ENCODE results near the gene GIGYF2. TPM values are rescaled to one million over a fixed set of nuclear protein-coding genes. Genes with fewer than 3 reads are reported as not detected.

Gene GIGYF2
- total RNA-seq, 1 donor: 57.2 TPM

GRCh38 chr2:232723027-232723426, 25.9 kb downstream of the GIGYF2 start:
- H3K9me3 ChIP-seq (ENCODE audit: low read depth, low read length): no peaks in the 10 kb centered on the region
- peaks cover 93% of the 10 kb centered on the region for H3K79me2 ChIP-seq (ENCODE audit: insufficient read depth, low read length)
- H3K27ac ChIP-seq (ENCODE audit: low read depth, low read length): no peak overlapping the region
- H3K4me1 ChIP-seq (ENCODE audit: insufficient read depth, low read length): no peaks in the 10 kb centered on the region
- no peak for DNase-seq (ENCODE audit: insufficient read length, low spot score, missing footprints)
- peaks cover 21% of the 10 kb centered on the region for H3K36me3 ChIP-seq (ENCODE audit: insufficient read depth, low read length)
- no peak overlapping the region for H3K4me2 ChIP-seq (ENCODE audit: insufficient read depth, low read length)
- H2AFZ ChIP-seq (ENCODE audit: low read length): no peak overlapping the region
- H4K20me1 ChIP-seq (ENCODE audit: insufficient read depth, low read length): peaks cover 27% of the 10 kb centered on the region
- TF ChIP-seq CTCF (IDR thresholded peaks at IDR 0.05; ENCODE audit: extremely low read depth, low read depth, low read length): no peak
- H3K27me3 ChIP-seq (ENCODE audit: insufficient read depth, low read length): no peaks in the 10 kb centered on the region
- no peak overlapping the region for H3K4me3 ChIP-seq (ENCODE audit: insufficient read depth, low read length)

GRCh38 chr2:232728785-232729184, 31.7 kb downstream of the GIGYF2 start:
- Histone ChIP-seq H3K4me1 (ENCODE audit: insufficient read depth, low read length) (no peaks in the 10 kb centered on the region), H4K20me1 (ENCODE audit: insufficient read depth, low read length) (peaks cover 31% of the 10 kb centered on the region), H3K27ac (ENCODE audit: low read depth, low read length) (no peak overlapping the region), H2AFZ (ENCODE audit: low read length) (no peak overlapping the region), H3K27me3 (ENCODE audit: insufficient read depth, low read length) (no peaks in the 10 kb centered on the region), H3K9me3 (ENCODE audit: low read depth, low read length) (no peaks in the 10 kb centered on the region), H3K4me3 (ENCODE audit: insufficient read depth, low read length) (no peak overlapping the region), H3K4me2 (ENCODE audit: insufficient read depth, low read length) (no peak overlapping the region), H3K79me2 (ENCODE audit: insufficient read depth, low read length) (peaks cover 87% of the 10 kb centered on the region), H3K36me3 (ENCODE audit: insufficient read depth, low read length) (peaks cover 27% of the 10 kb centered on the region)
- DNase-seq (ENCODE audit: insufficient read length, low spot score, missing footprints): no peak
- TF ChIP-seq CTCF (IDR thresholded peaks at IDR 0.05; ENCODE audit: extremely low read depth, low read depth, low read length): no peak

- H3K4me2 ChIP-seq (ENCODE audit: insufficient read depth, low read length): no peak overlapping the region
- TF ChIP-seq CTCF (IDR thresholded peaks at IDR 0.05; ENCODE audit: extremely low read depth, low read depth, low read length): no peak
- H3K27ac ChIP-seq (ENCODE audit: low read depth, low read length): no peak overlapping the region
- no peaks in the 10 kb centered on the region for H3K27me3 ChIP-seq (ENCODE audit: insufficient read depth, low read length)
- DNase-seq (ENCODE audit: insufficient read length, low spot score, missing footprints): no peak
- no peaks in the 10 kb centered on the region for H3K4me1 ChIP-seq (ENCODE audit: insufficient read depth, low read length)
- H3K9me3 ChIP-seq (ENCODE audit: low read depth, low read length): no peaks in the 10 kb centered on the region
- H2AFZ ChIP-seq (ENCODE audit: low read length): no peak overlapping the region
- H4K20me1 ChIP-seq (ENCODE audit: insufficient read depth, low read length): peaks cover 23% of the 10 kb centered on the region
- peaks cover 7% of the 10 kb centered on the region for H3K36me3 ChIP-seq (ENCODE audit: insufficient read depth, low read length)
- peaks cover 73% of the 10 kb centered on the region for H3K79me2 ChIP-seq (ENCODE audit: insufficient read depth, low read length)
- H3K4me3 ChIP-seq (ENCODE audit: insufficient read depth, low read length): no peak overlapping the region
These were observed 34.3 kb downstream of the GIGYF2 start for GRCh38 chr2:232731470-232731869.

GRCh38 chr2:232741294-232741693, 44.2 kb downstream of the GIGYF2 start:
- Histone ChIP-seq H3K9me3 (ENCODE audit: low read depth, low read length) (no peaks in the 10 kb centered on the region), H3K79me2 (ENCODE audit: insufficient read depth, low read length) (peaks cover 21% of the 10 kb centered on the region), H4K20me1 (ENCODE audit: insufficient read depth, low read length) (no peaks in the 10 kb centered on the region), H3K4me2 (ENCODE audit: insufficient read depth, low read length) (no peak overlapping the region), H3K27me3 (ENCODE audit: insufficient read depth, low read length) (no peaks in the 10 kb centered on the region), H2AFZ (ENCODE audit: low read length) (no peak overlapping the region), H3K4me1 (ENCODE audit: insufficient read depth, low read length) (no peaks in the 10 kb centered on the region), H3K36me3 (ENCODE audit: insufficient read depth, low read length) (peaks cover 15% of the 10 kb centered on the region), H3K27ac (ENCODE audit: low read depth, low read length) (no peak overlapping the region), H3K4me3 (ENCODE audit: insufficient read depth, low read length) (no peak overlapping the region)
- no peak for DNase-seq (ENCODE audit: insufficient read length, low spot score, missing footprints)
- no peak for TF ChIP-seq CTCF (IDR thresholded peaks at IDR 0.05; ENCODE audit: extremely low read depth, low read depth, low read length)

All from osteoblast (primary cell).